ENCODE data around the gene TNPO2.
"Not testable (repeated sequence)": the region's sequence is repeated elsewhere in the genome, so short reads cannot be mapped to it uniquely, and the experiment has no call there.

Gene TNPO2

GRCh38 chr19:12706332-12706718, 17.4 kb downstream of the TNPO2 start:
- TF ChIP-seq CTCF (IDR thresholded peaks at IDR 0.05; ENCODE audit: borderline replicate concordance, control extremely low read depth, extremely low read depth, insufficient read depth, missing control alignments): no peak
- in situ Hi-C loops (cut with MboI; ENCODE audit: low sequenced_read_pairs, unreplicated experiment): no loop called here
- DNase-seq (ENCODE audit: low spot score): no peak

- in situ Hi-C loops (cut with MboI; ENCODE audit: low sequenced_read_pairs, unreplicated experiment): no loop called here
- DNase-seq (ENCODE audit: low spot score): no peak
- TF ChIP-seq CTCF (IDR thresholded peaks at IDR 0.05; ENCODE audit: borderline replicate concordance, control extremely low read depth, extremely low read depth, insufficient read depth, missing control alignments): no peak
Observed at GRCh38 chr19:12705654-12706331, 17.9 kb downstream of the TNPO2 start.

- TF ChIP-seq CTCF (IDR thresholded peaks at IDR 0.05; ENCODE audit: borderline replicate concordance, control extremely low read depth, extremely low read depth, insufficient read depth, missing control alignments): no peak
- DNase-seq (ENCODE audit: low spot score): no peak
- in situ Hi-C loops (cut with MboI; ENCODE audit: low sequenced_read_pairs, unreplicated experiment): no loop called here
Observed at GRCh38 chr19:12705169-12705568, 18.6 kb downstream of the TNPO2 start.

- in situ Hi-C loops (cut with MboI; ENCODE audit: low sequenced_read_pairs, unreplicated experiment): no loop called here
- TF ChIP-seq CTCF (IDR thresholded peaks at IDR 0.05; ENCODE audit: borderline replicate concordance, control extremely low read depth, extremely low read depth, insufficient read depth, missing control alignments): no peak
- no peak for DNase-seq (ENCODE audit: low spot score)
Observed at GRCh38 chr19:12703046-12703445, 20.7 kb downstream of the TNPO2 start.

GRCh38 chr19:12701596-12702282, 22.0 kb downstream of the TNPO2 start:
- no peak for TF ChIP-seq CTCF (IDR thresholded peaks at IDR 0.05; ENCODE audit: borderline replicate concordance, control extremely low read depth, extremely low read depth, insufficient read depth, missing control alignments)
- DNase-seq (ENCODE audit: low spot score): no peak
- in situ Hi-C loops (cut with MboI; ENCODE audit: low sequenced_read_pairs, unreplicated experiment): no loop called here

GRCh38 chr19:12698138-12698537, 25.6 kb downstream of the TNPO2 start:
- in situ Hi-C loops (cut with MboI; ENCODE audit: low sequenced_read_pairs, unreplicated experiment): no loop called here
- TF ChIP-seq CTCF (IDR thresholded peaks at IDR 0.05; ENCODE audit: borderline replicate concordance, control extremely low read depth, extremely low read depth, insufficient read depth, missing control alignments): no peak
- DNase-seq (ENCODE audit: low spot score): no peak

- in situ Hi-C loops (cut with MboI; ENCODE audit: low sequenced_read_pairs, unreplicated experiment); DNase-seq (ENCODE audit: low spot score): not testable (repeated sequence)
Observed at GRCh38 chr19:12697425-12697824, 26.3 kb downstream of the TNPO2 start.

All from GM13976 (cell line).